GM19023 (cell line): Measurements from ENCODE around the gene ASPM.
"Not testable (repeated sequence)": the region's sequence is repeated elsewhere in the genome, so short reads cannot be mapped to it uniquely, and the experiment has no call there.

Experiments used
- ATAC-seq: cut with Tn5 transposase; IDR thresholded peaks from one replicate; pipeline ENCODE4 v1.9.1; 2021; ENCODE audit warnings: mild to moderate bottlenecking, moderate library complexity; ENCODE audit not compliant: unreplicated experiment

The ASPM gene

GRCh38 chr1:197083474-197083873 is 63.0 kb downstream of the ASPM start:
- ATAC-seq = no peak

- no peak for ATAC-seq
These were observed 65.2 kb downstream of the ASPM start for GRCh38 chr1:197081117-197081753.

GRCh38 chr1:197080323-197080722 is 66.1 kb downstream of the ASPM start:
- no peak for ATAC-seq

GRCh38 chr1:197076585-197076984 is 69.9 kb downstream of the ASPM start:
- no peak for ATAC-seq

GRCh38 chr1:197073978-197074377 is 72.5 kb downstream of the ASPM start:
- ATAC-seq = no peak

- no peak for ATAC-seq
These were observed 79.0 kb downstream of the ASPM start for GRCh38 chr1:197067457-197067818.

- ATAC-seq = no peak
These were observed 79.6 kb downstream of the ASPM start, which contains the start of gene F13B for GRCh38 chr1:197066719-197067456. TSS of gene F13B (minus strand) at chr1:197067260. CDS start at chr1:197067223, 37 bp downstream.

- no peak for ATAC-seq
These were observed 80.2 kb downstream of the ASPM start for GRCh38 chr1:197066277-197066676.

- no peak for ATAC-seq
These were observed 80.9 kb downstream of the ASPM start for GRCh38 chr1:197065559-197065958.

GRCh38 chr1:197063212-197063611 is 83.3 kb downstream of the ASPM start:
- ATAC-seq = no peak

GRCh38 chr1:197062692-197063091 is 83.8 kb downstream of the ASPM start:
- peak; percentile 85 for ATAC-seq

- no peak for ATAC-seq
These were observed 97.4 kb downstream of the ASPM start for GRCh38 chr1:197049100-197049499.

GRCh38 chr1:197042676-197043341 is 103.7 kb downstream of the ASPM start:
- ATAC-seq = no peak

- no peak for ATAC-seq
These were observed 104.7 kb downstream of the ASPM start for GRCh38 chr1:197041486-197042353.

- no peak for ATAC-seq
These were observed 109.6 kb downstream of the ASPM start for GRCh38 chr1:197036861-197037260.

- ATAC-seq = not testable (repeated sequence)
These were observed 111.7 kb downstream of the ASPM start for GRCh38 chr1:197034631-197035339.
